B cell (primary cell): ENCODE data around the gene SRC. TPM values are rescaled to one million over a fixed set of nuclear protein-coding genes. Genes with fewer than 3 reads are reported as not detected.

Source experiments
- ATAC-seq: fragments of 200-7000 bp; cut with Tn5 transposase; one replicate; pipeline ENCODE4 v1.10.0; 2021; ENCODE audit warnings: low read depth, mild to moderate bottlenecking, moderate number of reproducible peaks, moderate library complexity
- CTCF ChIA-PET: fragments of 350-600 bp; sonication (Branson Sonifier 250); formaldehyde crosslinking; loops from one replicate; lab custom pipeline; 2021; ENCODE audit warnings: antibody characterized with exemption, inconsistent platforms; lab: Charles Lee
- POLR2A ChIA-PET: fragments of 350-600 bp; sonication (Branson Sonifier 250); formaldehyde crosslinking; loops from one replicate; lab custom pipeline; 2021; ENCODE audit warnings: antibody characterized with exemption; lab: Charles Lee
- DNase-seq: peaks from one replicate; pipeline ENCODE4 v3.0.0; 2013
- H2AFZ ChIP-seq: 2 replicates; pipeline ENCODE4 v1.6.1; 2012; ENCODE audit warnings: mild to moderate bottlenecking, low read depth, low read length; ENCODE audit not compliant: insufficient read depth, poor library complexity, severe bottlenecking
- H3K27ac ChIP-seq, 2 donors: 1 replicate in 1 of 2; 2 replicates in 1 of 2; pipeline ENCODE4 v1.5.1; 2012 to 2013; ENCODE audit warnings: low read length in 2 of 2, mild to moderate bottlenecking in 2 of 2, moderate library complexity in 1 of 2
- H3K27me3 ChIP-seq, 4 experiments: fragments of 200-600 bp in 1 of 4; sonication (generic) in 1 of 4; replicated peaks in 1 of 4; 1 replicate in 2 of 4; 2 replicates in 2 of 4; pipeline versions ENCODE4 v1.6.1 to v1.7.0; 2013 to 2016; ENCODE audit warnings: low read length in 3 of 4, mild to moderate bottlenecking in 2 of 4, mixed read lengths in 1 of 4, moderate library complexity in 1 of 4; ENCODE audit not compliant: insufficient read depth in 4 of 4, control insufficient read depth in 3 of 4; ENCODE audit errors: control extremely low read depth in 1 of 4
- H3K36me3 ChIP-seq, 2 experiments: replicated peaks in 1 of 2; 1 replicate in 1 of 2; 2 replicates in 1 of 2; pipeline versions ENCODE4 v1.6.1 to v1.7.1; 2013; ENCODE audit warnings: low read length in 1 of 2; ENCODE audit not compliant: insufficient read depth in 2 of 2, control insufficient read depth in 1 of 2; ENCODE audit errors: control extremely low read depth in 1 of 2, extremely low read depth in 1 of 2
- H3K4me1 ChIP-seq, 2 donors: fragments of 200-600 bp in 1 of 2; sonication (generic) in 1 of 2; 1 replicate in 1 of 2; 2 replicates in 1 of 2; pipeline versions ENCODE4 v1.5.1 to v1.6.1; 2013 to 2017; ENCODE audit warnings: low read length in 2 of 2; ENCODE audit not compliant: control insufficient read depth in 2 of 2, insufficient read depth in 2 of 2
- H3K4me2 ChIP-seq: replicated peaks from 2 replicates; pipeline ENCODE3; 2012; ENCODE audit warnings: mild to moderate bottlenecking, low read depth, low read length; ENCODE audit not compliant: poor library complexity, severe bottlenecking
- H3K4me3 ChIP-seq, 5 experiments: fragments of 200-600 bp in 1 of 5; sonication (generic) in 1 of 5; 1 replicate in 3 of 5; 2 replicates in 2 of 5; pipeline versions ENCODE4 v1.5.1 to v1.7.0; 2011 to 2016; ENCODE audit warnings: low read length in 4 of 5, mild to moderate bottlenecking in 4 of 5, low read depth in 2 of 5, control low read depth in 1 of 5, moderate library complexity in 1 of 5; ENCODE audit not compliant: insufficient read depth in 1 of 5; ENCODE audit errors: control extremely low read depth in 1 of 5, extremely low read depth in 1 of 5
- H3K79me2 ChIP-seq: fragments of 200-600 bp; sonication (generic); one replicate; pipeline ENCODE4 v1.6.0; 2016; ENCODE audit warnings: low read length; ENCODE audit not compliant: control insufficient read depth, insufficient read depth
- H3K9ac ChIP-seq: fragments of 200-600 bp; sonication (generic); 2 replicates; pipeline ENCODE4 v1.6.1; 2017; ENCODE audit warnings: mild to moderate bottlenecking, low read length, moderate library complexity
- H3K9me3 ChIP-seq, 3 donors: one replicate each; pipeline versions ENCODE4 v1.6.1 to v1.7.1; 2013; ENCODE audit warnings: low read length in 2 of 3; ENCODE audit not compliant: control insufficient read depth in 2 of 3, insufficient read depth in 1 of 3; ENCODE audit errors: control extremely low read depth in 1 of 3
- H4K20me1 ChIP-seq: 2 replicates; pipeline ENCODE4 v1.6.0; 2012; ENCODE audit warnings: mild to moderate bottlenecking, low read length; ENCODE audit not compliant: insufficient read depth, control insufficient read depth, poor library complexity, severe bottlenecking
- H3K27ac Mint-ChIP-seq: one replicate; pipeline ENCODE4 v1.8.0; 2021; ENCODE audit warnings: mixed read lengths
- H3K27me3 Mint-ChIP-seq: one replicate; pipeline ENCODE4 v1.8.0; 2021; ENCODE audit warnings: mixed read lengths
- H3K4me1 Mint-ChIP-seq: one replicate; pipeline ENCODE4 v1.8.0; 2021; ENCODE audit warnings: mixed read lengths
- H3K4me3 Mint-ChIP-seq: one replicate; pipeline ENCODE4 v1.8.0; 2021; ENCODE audit warnings: mixed read lengths
- H3K9me3 Mint-ChIP-seq: one replicate; pipeline ENCODE4 v1.8.0; 2022; ENCODE audit warnings: mixed read lengths; ENCODE audit not compliant: insufficient read depth
- CTCF ChIP-seq: fragments of 200-600 bp; IDR thresholded peaks from one replicate; pipeline ENCODE4 v1.8.0; 2022; ENCODE audit warnings: antibody characterized with exemption, mild to moderate bottlenecking
- EZH2 ChIP-seq: IDR thresholded peaks from 2 replicates; pipeline ENCODE4 v1.6.1; 2012; ENCODE audit warnings: borderline replicate concordance, low read depth, mild to moderate bottlenecking, moderate library complexity, low read length; ENCODE audit not compliant: insufficient read depth, poor library complexity, severe bottlenecking
- WGBS: methylation state at CpG from one replicate; pipeline ENCODE4 v1.1.5; 2013; ENCODE audit warnings: missing lambda C conversion rate; ENCODE audit not compliant: insufficient coverage; 5-methylcytosine and 5-hydroxymethylcytosine counted together
- intact Hi-C: fragments of 100-400 bp; cut with micrococcal nuclease; formaldehyde crosslinking; loops from one replicate; pipeline ENCODE4 v1.10.0; 2022
- polyA plus RNA-seq: library from polyadenylated mRNA; depleted of rRNA; stranded (reverse); fragments of >200 nt; gene quantifications from 2 replicates; pipeline ENCODE4 v1.2.3, GENCODE V29; 2012
- total RNA-seq, 2 donors: library from RNA; stranded (reverse); fragments of 120-200 nt in 1 of 2; gene quantifications; 1 replicate in 1 of 2; 2 replicates in 1 of 2; pipeline versions ENCODE4 v1.2.3 to v1.2.4, GENCODE V29; 2013 to 2022

The SRC gene
- total and polyA plus RNA-seq, 2 donors (not counting 1 experiment from before 2014, with no cell fraction given) = 6.5 to 16.8 TPM

- H3K79me2 ChIP-seq = peaks cover 14% of the 10 kb centered on the region
- ATAC-seq (no peak), DNase-seq (no peak)
- WGBS = 82% methylated on average over 6 of the region's 8 CpGs
- peaks cover 33% of the 10 kb centered on the region for H3K4me1 Mint-ChIP-seq
- H3K27me3 Mint-ChIP-seq = no peaks in the 10 kb centered on the region
- no peak overlapping the region for H3K27ac ChIP-seq
- no peak overlapping the region for H3K4me2 ChIP-seq
- CTCF ChIA-PET = interaction anchor here (0.7 to 1.5 kb wide), 2 partner anchors 14 to 37 kb away, joined by 3 to 5 read pairs; no protein-coding TSS in a partner anchor
- H3K4me3 Mint-ChIP-seq = no peak overlapping the region
- no peak overlapping the region for H3K27ac Mint-ChIP-seq
- peaks cover 24 to 40% of the 10 kb centered on the region in 2 donors for H3K4me1 ChIP-seq
- no peak overlapping the region for H2AFZ ChIP-seq
- no peak overlapping the region for H3K9ac ChIP-seq
- H3K9me3 Mint-ChIP-seq = no peaks in the 10 kb centered on the region
- H3K36me3 ChIP-seq = no peaks in the 10 kb centered on the region
- POLR2A ChIA-PET = no interaction called here
- H4K20me1 ChIP-seq = no peaks in the 10 kb centered on the region
- no peak overlapping the region for H3K4me3 ChIP-seq
- H3K27me3 ChIP-seq = no peaks in the 10 kb centered on the region
- no peaks in the 10 kb centered on the region for H3K9me3 ChIP-seq
- intact Hi-C loops = no loop called here
- TF ChIP-seq CTCF (no peak), EZH2 (no peak)
These were observed 15.4 kb downstream of the SRC start for GRCh38 chr20:37361336-37361735.

- POLR2A ChIA-PET = interaction anchor here (0.7 kb wide), 1 partner anchor 241 kb away, joined by 12 read pairs; no protein-coding TSS in a partner anchor
- Histone ChIP-seq H3K79me2 (peaks cover 14% of the 10 kb centered on the region), H2AFZ (no peak overlapping the region), H3K27me3 (no peaks in the 10 kb centered on the region), H3K9me3 (no peaks in the 10 kb centered on the region), H3K36me3 (no peaks in the 10 kb centered on the region), H3K4me3 (no peak overlapping the region), H3K4me1 (peaks cover 24 to 39% of the 10 kb centered on the region in 2 donors), H3K27ac (no peak overlapping the region), H4K20me1 (no peaks in the 10 kb centered on the region), H3K4me2 (no peak overlapping the region), H3K9ac (no peak overlapping the region)
- no peak overlapping the region for H3K4me3 Mint-ChIP-seq
- peaks cover 31% of the 10 kb centered on the region for H3K4me1 Mint-ChIP-seq
- no peak for ATAC-seq
- CTCF ChIA-PET = interaction anchor here (0.7 kb wide), 1 partner anchor 36 kb away, joined by 3 read pairs; no protein-coding TSS in a partner anchor
- no peaks in the 10 kb centered on the region for H3K27me3 Mint-ChIP-seq
- no peaks in the 10 kb centered on the region for H3K9me3 Mint-ChIP-seq
- intact Hi-C loops = no loop called here
- H3K27ac Mint-ChIP-seq = no peak overlapping the region
- 91% methylated on average over 4 of the region's 10 CpGs for WGBS
- DNase-seq = no peak
- no peak for TF ChIP-seq CTCF
- no peak for TF ChIP-seq EZH2
These were observed 16.4 kb downstream of the SRC start for GRCh38 chr20:37362231-37362792.
